Loucy (cell line): ENCODE results near the gene TTC32.
A peak's percentile ranks its signal among the peaks of the same experiment; 100 is the strongest.

ENCODE experiments used
- H2AFZ ChIP-seq: fragments of 200-600 bp; sonication (generic); 2 replicates; pipeline ENCODE4 v1.6.0; 2016; ENCODE audit warnings: antibody characterized with exemption, mild to moderate bottlenecking, low read length, moderate library complexity
- H3F3A ChIP-seq: fragments of 200-600 bp; 2 replicates; pipeline ENCODE4 v1.6.0; 2016; ENCODE audit warnings: antibody characterized with exemption, low read depth, mild to moderate bottlenecking
- H3K27me3 ChIP-seq: fragments of 200-600 bp; sonication (generic); 2 replicates; pipeline ENCODE4 v1.6.1; 2014; ENCODE audit warnings: low read length, mild to moderate bottlenecking; ENCODE audit not compliant: insufficient read depth, poor library complexity, severe bottlenecking
- H3K36me3 ChIP-seq: fragments of 200-600 bp; sonication (generic); 2 replicates; pipeline ENCODE4 v1.6.1; 2016; ENCODE audit warnings: low read length; ENCODE audit not compliant: insufficient read depth
- H3K4me1 ChIP-seq: fragments of 200-600 bp; sonication (generic); 2 replicates; pipeline ENCODE4 v1.5.1; 2014; ENCODE audit warnings: low read length, mild to moderate bottlenecking; ENCODE audit not compliant: insufficient read depth, poor library complexity, severe bottlenecking
- H3K4me2 ChIP-seq: fragments of 200-600 bp; sonication (generic); 2 replicates; pipeline ENCODE4 v1.6.0; 2014; ENCODE audit warnings: antibody characterized with exemption, low read length, low read depth, mild to moderate bottlenecking; ENCODE audit not compliant: poor library complexity, severe bottlenecking
- H3K4me3 ChIP-seq: fragments of 200-600 bp; sonication (generic); 2 replicates; pipeline ENCODE4 v1.5.1; 2014; ENCODE audit warnings: low read length, mild to moderate bottlenecking, mixed read lengths; ENCODE audit not compliant: poor library complexity, severe bottlenecking
- H3K79me2 ChIP-seq: fragments of 200-600 bp; sonication (generic); 2 replicates; pipeline ENCODE4 v1.6.1; 2014; ENCODE audit warnings: low read length; ENCODE audit not compliant: insufficient read depth
- H3K9ac ChIP-seq: fragments of 200-600 bp; sonication (generic); 2 replicates; pipeline ENCODE4 v1.6.0; 2014; ENCODE audit warnings: mild to moderate bottlenecking, low read depth, low read length, moderate library complexity; ENCODE audit not compliant: poor library complexity, severe bottlenecking
- H3K9me2 ChIP-seq: fragments of 200-600 bp; sonication (generic); replicated peaks from 2 replicates; pipeline ENCODE4 v1.6.1; 2016; ENCODE audit warnings: low read depth, low read length, mixed read lengths
- H3K9me3 ChIP-seq: fragments of 200-600 bp; sonication (generic); 2 replicates; pipeline ENCODE4 v1.6.1; 2014; ENCODE audit warnings: mild to moderate bottlenecking, antibody characterized with exemption, low read length, low read depth; ENCODE audit not compliant: insufficient read depth
- H4K20me1 ChIP-seq: fragments of 200-600 bp; sonication (generic); 2 replicates; pipeline ENCODE4 v1.6.0; 2014; ENCODE audit warnings: antibody characterized with exemption, low read length, mild to moderate bottlenecking; ENCODE audit not compliant: insufficient read depth, poor library complexity, severe bottlenecking
- CTCF ChIP-seq: fragments of 200-600 bp; sonication (generic); conservative IDR thresholded peaks from 2 replicates; pipeline ENCODE4 v1.5.1; 2014; ENCODE audit warnings: mild to moderate bottlenecking, antibody characterized with exemption, low read length
- EZH2phosphoT487 ChIP-seq: fragments of 200-600 bp; IDR thresholded peaks from 2 replicates; pipeline ENCODE4 v1.6.1; 2018; ENCODE audit warnings: antibody characterized with exemption, mild to moderate bottlenecking, moderate library complexity, borderline replicate concordance

The TTC32 gene

GRCh38 chr2:19898592-19899329 lies 3.0 kb downstream of the TTC32 start:
- H3K9me2 ChIP-seq: no peaks in the 10 kb centered on the region
- H3K79me2 ChIP-seq: peaks cover 61% of the 10 kb centered on the region
- peak overlapping the region; percentile 72 for H3K4me2 ChIP-seq
- H3K9ac ChIP-seq: peak overlapping the region; percentile 36
- no peaks in the 10 kb centered on the region for H3F3A ChIP-seq
- H3K9me3 ChIP-seq: no peaks in the 10 kb centered on the region
- peaks cover 28% of the 10 kb centered on the region for H4K20me1 ChIP-seq
- TF ChIP-seq EZH2phosphoT487 (no peak), CTCF (no peak)
- H3K36me3 ChIP-seq: no peaks in the 10 kb centered on the region
- H3K27me3 ChIP-seq: peaks cover 13% of the 10 kb centered on the region
- peaks cover 63% of the 10 kb centered on the region for H3K4me1 ChIP-seq
- H2AFZ ChIP-seq: no peak overlapping the region
- peak overlapping the region; percentile 55 for H3K4me3 ChIP-seq

GRCh38 chr2:19897623-19898245 lies 4.0 kb downstream of the TTC32 start:
- Histone ChIP-seq H2AFZ (no peak overlapping the region), H4K20me1 (peaks cover 28% of the 10 kb centered on the region), H3K79me2 (peaks cover 61% of the 10 kb centered on the region), H3K36me3 (no peaks in the 10 kb centered on the region), H3K9me2 (no peaks in the 10 kb centered on the region), H3K4me3 (peak overlapping the region; percentile 55), H3K27me3 (peaks cover 3% of the 10 kb centered on the region), H3K9ac (peak overlapping the region; percentile 36), H3K4me2 (peak overlapping the region; percentile 72), H3K9me3 (no peaks in the 10 kb centered on the region), H3K4me1 (peaks cover 62% of the 10 kb centered on the region), H3F3A (no peaks in the 10 kb centered on the region)
- TF ChIP-seq EZH2phosphoT487: no peak
- no peak for TF ChIP-seq CTCF

GRCh38 chr2:19895535-19895934 lies 6.2 kb downstream of the TTC32 start:
- Histone ChIP-seq H3K4me2 (peak overlapping the region; percentile 72), H3K9me3 (no peaks in the 10 kb centered on the region), H3K79me2 (peaks cover 53% of the 10 kb centered on the region), H3K4me1 (peaks cover 52% of the 10 kb centered on the region), H3K9ac (peak overlapping the region; percentile 50), H3F3A (no peaks in the 10 kb centered on the region), H2AFZ (no peak overlapping the region), H3K36me3 (no peaks in the 10 kb centered on the region), H4K20me1 (peaks cover 25% of the 10 kb centered on the region), H3K4me3 (peak overlapping the region; percentile 51), H3K9me2 (no peaks in the 10 kb centered on the region), H3K27me3 (no peaks in the 10 kb centered on the region)
- TF ChIP-seq CTCF: no peak
